Peyer's patch (tissue), 4 donors: ENCODE measurements around the gene KRTAP19-3. TPM values are rescaled to one million over a fixed set of nuclear protein-coding genes. Genes with fewer than 3 reads are reported as not detected.

Experiments
- DNase-seq, 3 donors: peaks; one replicate each; pipeline ENCODE4 v3.0.0-alpha.2; 2017 to 2019
- H3K27ac ChIP-seq, 4 donors: fragments of 200-600 bp; sonication (generic); one replicate each; pipeline ENCODE4 v1.5.1; 2016 to 2019
- H3K27me3 ChIP-seq, 2 donors: fragments of 200-600 bp; sonication (generic); one replicate each; pipeline ENCODE4 v1.5.1; 2019
- H3K36me3 ChIP-seq, 3 donors: fragments of 200-600 bp; sonication (generic); one replicate each; pipeline ENCODE4 v1.5.1; 2016 to 2019
- H3K4me1 ChIP-seq, 4 donors: fragments of 200-600 bp; sonication (generic); one replicate each; pipeline ENCODE4 v1.5.1; 2016 to 2019
- H3K4me3 ChIP-seq, 4 donors: fragments of 200-600 bp; sonication (generic); 1 replicate in 3 of 4; 2 replicates in 1 of 4; pipeline ENCODE4 v1.5.1; 2016 to 2019; ENCODE audit warnings: mild to moderate bottlenecking in 1 of 4
- H3K9me3 ChIP-seq, 4 donors: fragments of 200-600 bp; sonication (generic); one replicate each; pipeline ENCODE4 v1.5.1; 2016 to 2019; ENCODE audit warnings: mild to moderate bottlenecking in 1 of 4
- CTCF ChIP-seq, 6 experiments: fragments of 450-650 bp in 4 of 6; fragments of 200-600 bp in 2 of 6; sonication (generic) in 1 of 6; IDR thresholded peaks; one replicate each; pipeline ENCODE4 v1.5.1; 2017 to 2019; ENCODE audit warnings: antibody characterized with exemption in 6 of 6, mild to moderate bottlenecking in 3 of 6, moderate library complexity in 1 of 6
- POLR2A ChIP-seq, 2 donors: fragments of 450-650 bp; IDR thresholded peaks; one replicate each; pipeline ENCODE4 v1.5.1; 2017; ENCODE audit warnings: antibody characterized with exemption in 2 of 2, mild to moderate bottlenecking in 2 of 2, moderate library complexity in 2 of 2
- total RNA-seq, 4 donors: library from RNA; depleted of rRNA; stranded (reverse); fragments of >200 nt; gene quantifications; one replicate each; pipeline ENCODE4 v1.1.0, GENCODE V29; 2016

KRTAP19-3 gene
- total RNA-seq, 4 donors from 2014 or later: not detected

- no peak overlapping the region for H3K27ac ChIP-seq
- no peaks in the 10 kb centered on the region for H3K36me3 ChIP-seq
- no peaks in the 10 kb centered on the region for H3K27me3 ChIP-seq
- no peak overlapping the region for H3K4me3 ChIP-seq
- no peak for TF ChIP-seq POLR2A (IDR thresholded peaks at IDR 0.05)
- no peak for TF ChIP-seq CTCF (IDR thresholded peaks at IDR 0.05)
- H3K4me1 ChIP-seq: no peaks in the 10 kb centered on the region
- no peak for DNase-seq
- H3K9me3 ChIP-seq: no peaks in the 10 kb centered on the region
Measured at GRCh38 chr21:30468900-30469714, 22.7 kb downstream of the KRTAP19-3 start.

- Histone ChIP-seq H3K9me3 (peaks cover 0 to 5% (median 0%) of the 10 kb centered on the region in 4 donors), H3K27ac (no peak overlapping the region), H3K36me3 (no peaks in the 10 kb centered on the region), H3K4me1 (no peaks in the 10 kb centered on the region), H3K4me3 (no peak overlapping the region), H3K27me3 (no peaks in the 10 kb centered on the region)
- DNase-seq: no peak
- peak in 1 of 6 experiments; percentile 5 for TF ChIP-seq CTCF (IDR thresholded peaks at IDR 0.05)
- TF ChIP-seq POLR2A (IDR thresholded peaks at IDR 0.05): no peak
Measured at GRCh38 chr21:30463713-30464112, 28.1 kb downstream of the KRTAP19-3 start.

- Histone ChIP-seq H3K27me3 (no peaks in the 10 kb centered on the region), H3K27ac (no peak overlapping the region), H3K36me3 (no peaks in the 10 kb centered on the region), H3K4me1 (no peaks in the 10 kb centered on the region), H3K9me3 (no peaks in the 10 kb centered on the region), H3K4me3 (no peak overlapping the region)
- TF ChIP-seq CTCF (IDR thresholded peaks at IDR 0.05) (no peak), POLR2A (IDR thresholded peaks at IDR 0.05) (no peak)
- DNase-seq: no peak
Measured at GRCh38 chr21:30448514-30448913, 43.3 kb downstream of the KRTAP19-3 start.

- no peak for TF ChIP-seq CTCF (IDR thresholded peaks at IDR 0.05)
- TF ChIP-seq POLR2A (IDR thresholded peaks at IDR 0.05): no peak
- no peaks in the 10 kb centered on the region for H3K36me3 ChIP-seq
- H3K27ac ChIP-seq: no peak overlapping the region
- no peak overlapping the region for H3K4me3 ChIP-seq
- DNase-seq: no peak
- no peaks in the 10 kb centered on the region for H3K4me1 ChIP-seq
- no peaks in the 10 kb centered on the region for H3K27me3 ChIP-seq
- H3K9me3 ChIP-seq: no peaks in the 10 kb centered on the region
Measured at GRCh38 chr21:30447056-30447455, 44.8 kb downstream of the KRTAP19-3 start.

- Histone ChIP-seq H3K27me3 (no peaks in the 10 kb centered on the region), H3K9me3 (no peaks in the 10 kb centered on the region), H3K4me1 (no peaks in the 10 kb centered on the region), H3K4me3 (no peak overlapping the region), H3K36me3 (no peaks in the 10 kb centered on the region), H3K27ac (no peak overlapping the region)
- no peak for DNase-seq
- no peak for TF ChIP-seq POLR2A (IDR thresholded peaks at IDR 0.05)
- TF ChIP-seq CTCF (IDR thresholded peaks at IDR 0.05): no peak
Measured at GRCh38 chr21:30444204-30444603, 47.6 kb downstream of the KRTAP19-3 start.
